Neural crest cell (in vitro differentiated cells): ENCODE measurements around the gene CYB5R2. TPM values are rescaled to one million over a fixed set of nuclear protein-coding genes. Genes with fewer than 3 reads are reported as not detected.

Source experiments
- DNase-seq: peaks from one replicate; pipeline ENCODE4 v3.0.0; 2021; ENCODE audit warnings: low read depth, mixed read lengths, low spot score
- H3K27ac Mint-ChIP-seq: one replicate; pipeline ENCODE4 v1.8.0; 2021; ENCODE audit warnings: mild to moderate bottlenecking, mixed read lengths; ENCODE audit not compliant: unreplicated experiment
- H3K27me3 Mint-ChIP-seq: 2 replicates; pipeline ENCODE4 v1.8.0; 2021; ENCODE audit warnings: low read depth, mild to moderate bottlenecking, mixed read lengths
- H3K36me3 Mint-ChIP-seq: 2 replicates; pipeline ENCODE4 v1.8.0; 2021; ENCODE audit warnings: low read depth, mild to moderate bottlenecking, mixed read lengths
- H3K4me1 Mint-ChIP-seq: 2 replicates; pipeline ENCODE4 v1.8.0; 2021; ENCODE audit warnings: mixed read lengths
- H3K4me3 Mint-ChIP-seq: one replicate; pipeline ENCODE4 v1.8.0; 2021; ENCODE audit warnings: mild to moderate bottlenecking, mixed read lengths
- H3K9me3 Mint-ChIP-seq: 2 replicates; pipeline ENCODE4 v1.8.0; 2021; ENCODE audit warnings: mixed read lengths
- CTCF ChIP-seq: fragments of 200-600 bp; sonication (generic); conservative IDR thresholded peaks from 2 replicates; pipeline ENCODE4 v1.5.0; 2021; ENCODE audit warnings: antibody characterized with exemption, mild to moderate bottlenecking
- long read RNA-seq: library from polyadenylated mRNA; unstranded; transcript quantifications from one replicate; pipeline ENCODE4 v2.0.0, GENCODE V29; 2020
- total RNA-seq: library from RNA; stranded (reverse); gene quantifications from 2 replicates; pipeline ENCODE4 v1.2.1, GENCODE V29; 2021

CYB5R2 gene
- 15.1 and 19.2 TPM in 2 replicates for total RNA-seq
- long read RNA-seq, partial matches to known transcripts = 0 of 10 reads
- long read RNA-seq, other reads (novel, unspliced or antisense) = 8 of 10 reads

DNA sequence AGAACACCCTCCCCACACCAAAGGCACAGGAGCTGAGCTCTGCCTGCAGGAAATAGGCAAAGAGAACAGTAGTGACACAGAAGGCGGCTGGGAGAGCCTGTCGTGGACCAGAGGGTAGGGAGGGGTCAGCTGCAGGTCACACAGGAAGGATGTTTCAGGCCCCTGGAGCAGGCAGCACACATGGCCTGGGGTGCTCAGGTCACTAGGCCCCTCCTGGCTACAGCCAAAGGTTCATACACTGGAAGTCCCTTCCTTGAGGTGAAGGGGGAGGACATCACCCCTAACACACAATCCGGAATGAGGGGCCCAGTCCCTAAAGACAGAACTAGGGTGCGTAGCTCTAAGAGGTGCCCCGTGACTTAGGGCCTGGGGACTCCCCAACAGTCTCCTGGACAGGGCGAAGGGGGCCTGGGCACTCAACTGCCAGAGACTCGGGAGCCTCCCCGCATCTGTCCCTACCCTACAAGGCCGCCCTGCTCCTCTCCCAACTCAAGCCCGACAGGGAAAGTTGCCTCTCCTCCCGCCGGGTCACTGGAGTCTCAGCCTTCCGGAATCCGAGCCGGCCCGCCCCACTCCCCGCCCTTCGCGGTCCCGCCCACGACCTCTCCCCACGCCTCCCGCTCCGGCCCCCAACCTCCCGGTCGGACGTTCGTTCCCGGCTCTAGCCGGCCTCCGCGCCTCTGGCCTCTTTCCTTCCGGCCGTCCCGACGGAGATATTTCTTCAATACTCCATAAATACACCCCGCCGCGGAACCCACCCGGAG lies at the start of gene CYB5R2:
Gene CYB5R2, minus strand, starts transcription at position 541 of the 764 bp plus-strand sequence. CDS start 675 bp downstream, outside the sequence.
- Mint-ChIP-seq H3K27me3 (peaks cover 36% of the 10 kb centered on the region), H3K27ac (peak within 1 kb of the TSS; percentile 73), H3K9me3 (no peaks in the 10 kb centered on the region), H3K4me1 (peaks cover 41% of the 10 kb centered on the region), H3K36me3 (no peaks in the 10 kb centered on the region), H3K4me3 (peak within 1 kb of the TSS; percentile 81)
- DNase-seq = peak; percentile 47
- no peak for TF ChIP-seq CTCF

DNA sequence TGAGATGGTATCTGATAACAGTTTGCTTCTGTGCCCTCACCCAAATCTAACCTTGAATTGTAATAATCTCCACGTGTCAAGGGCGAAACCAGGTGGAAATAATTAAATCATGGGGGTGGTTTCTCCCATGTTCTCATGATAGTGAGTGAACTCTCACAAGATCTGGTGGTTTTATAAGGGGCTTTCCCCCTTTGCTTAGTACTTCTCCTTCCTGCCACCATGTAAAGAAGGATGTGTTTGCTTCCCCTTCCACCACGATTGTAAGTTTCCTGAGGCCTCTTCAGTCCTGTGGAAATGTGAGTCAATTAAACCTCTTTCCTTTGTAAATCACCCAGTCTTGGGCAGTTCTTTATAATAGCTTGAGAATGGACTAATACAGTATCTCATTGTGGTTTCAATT lies 41.5 kb upstream of the CYB5R2 start:
- H3K36me3 Mint-ChIP-seq = no peaks in the 10 kb centered on the region
- H3K27ac Mint-ChIP-seq = no peak overlapping the region
- no peak overlapping the region for H3K4me3 Mint-ChIP-seq
- no peak for TF ChIP-seq CTCF
- no peaks in the 10 kb centered on the region for H3K9me3 Mint-ChIP-seq
- no peak for DNase-seq
- no peaks in the 10 kb centered on the region for H3K4me1 Mint-ChIP-seq
- H3K27me3 Mint-ChIP-seq = peaks cover 42% of the 10 kb centered on the region

DNA sequence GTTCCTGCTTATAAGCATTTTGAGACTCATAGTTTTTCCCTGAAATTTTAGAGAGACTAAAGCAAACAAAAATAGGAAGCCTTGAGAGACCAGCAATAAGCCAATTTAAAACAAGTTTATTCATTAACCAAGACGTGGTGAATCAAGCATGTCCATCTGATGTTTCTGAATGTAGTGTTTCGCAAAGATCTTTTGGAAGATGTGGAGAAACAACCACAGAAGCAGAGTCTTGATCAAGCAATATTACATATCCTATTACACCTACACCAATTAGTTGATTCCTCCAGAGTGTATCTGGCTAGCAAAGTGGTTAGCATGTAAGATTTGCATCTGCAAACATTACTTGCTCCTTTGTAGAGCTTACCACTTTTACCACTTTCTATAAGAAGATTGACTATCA lies 33.1 kb upstream of the CYB5R2 start, which contains the start of gene OVCH2:
Gene OVCH2, minus strand, starts transcription at position 101 of the 400 bp plus-strand sequence. Its CDS starts 83 bp downstream, at position 18.
- no peak for TF ChIP-seq CTCF
- DNase-seq = no peak
- Mint-ChIP-seq H3K4me1 (no peaks in the 10 kb centered on the region), H3K9me3 (no peaks in the 10 kb centered on the region), H3K27me3 (peaks cover 38% of the 10 kb centered on the region), H3K4me3 (no peak within 1 kb of the TSS), H3K27ac (no peak within 1 kb of the TSS), H3K36me3 (no peaks in the 10 kb centered on the region)

DNA sequence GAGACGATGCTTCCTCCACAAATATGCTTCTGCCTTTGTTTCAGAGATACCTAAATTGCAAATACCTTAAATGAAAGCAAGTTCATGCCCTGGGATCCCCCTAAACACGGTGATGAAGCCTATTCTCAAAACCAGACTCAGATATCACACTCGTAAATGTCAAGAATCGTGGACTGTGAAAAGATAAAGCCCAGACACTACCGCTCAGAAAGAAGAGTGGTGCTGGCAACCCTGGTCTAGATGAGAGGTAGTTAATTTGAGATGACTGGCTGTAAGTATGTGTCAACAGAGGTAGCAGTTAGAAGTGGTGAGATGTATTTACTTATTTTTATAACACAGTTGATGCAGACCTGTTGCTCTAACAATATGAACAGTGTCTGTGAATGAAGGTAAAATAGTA lies 30.4 kb upstream of the CYB5R2 start:
- Mint-ChIP-seq H3K27me3 (peaks cover 29% of the 10 kb centered on the region), H3K36me3 (no peaks in the 10 kb centered on the region), H3K9me3 (no peaks in the 10 kb centered on the region), H3K4me3 (no peak overlapping the region), H3K4me1 (no peaks in the 10 kb centered on the region), H3K27ac (no peak overlapping the region)
- DNase-seq = no peak
- TF ChIP-seq CTCF = no peak

DNA sequence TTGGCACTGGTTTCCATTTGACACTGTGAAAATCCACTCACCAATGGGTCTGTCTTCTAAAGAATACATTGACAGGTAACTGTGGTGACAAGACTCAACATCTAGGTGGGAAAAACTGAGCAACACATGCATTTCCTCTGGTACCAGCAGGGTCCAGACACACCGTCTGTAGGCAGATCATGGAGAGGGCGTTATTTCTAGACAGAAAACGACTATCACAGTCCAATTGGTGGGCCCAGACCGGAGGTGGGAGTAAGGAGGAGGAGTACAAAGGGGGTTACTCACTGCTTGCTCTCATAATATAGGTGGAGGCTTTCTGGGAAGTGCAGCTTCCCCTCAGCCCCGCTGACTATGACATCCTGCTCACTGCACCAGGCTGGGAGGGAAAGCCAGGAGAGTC lies 23.1 kb upstream of the CYB5R2 start:
- Mint-ChIP-seq H3K27ac (no peak overlapping the region), H3K9me3 (no peaks in the 10 kb centered on the region)

More for the DNA sequence above, 23.1 kb upstream of the CYB5R2 start:
- Mint-ChIP-seq H3K4me3 (no peak overlapping the region), H3K36me3 (no peaks in the 10 kb centered on the region), H3K4me1 (peaks cover 4% of the 10 kb centered on the region), H3K27me3 (peaks cover 14% of the 10 kb centered on the region)
- no peak for DNase-seq
- no peak for TF ChIP-seq CTCF
